GM20000 (cell line): ENCODE data around the gene LGI1.

ENCODE experiments used
- DNase-seq: peaks from one replicate; pipeline ENCODE4 v3.0.0; 2012; ENCODE audit warnings: low spot score
- TF ChIP-seq, protein P1 (sequence below): IDR thresholded peaks from 2 replicates; pipeline ENCODE4 v1.5.1; 2012; ENCODE audit warnings: mild to moderate bottlenecking, control low read depth; ENCODE audit errors: extremely low read depth, missing control alignments

Gene LGI1

DNA sequence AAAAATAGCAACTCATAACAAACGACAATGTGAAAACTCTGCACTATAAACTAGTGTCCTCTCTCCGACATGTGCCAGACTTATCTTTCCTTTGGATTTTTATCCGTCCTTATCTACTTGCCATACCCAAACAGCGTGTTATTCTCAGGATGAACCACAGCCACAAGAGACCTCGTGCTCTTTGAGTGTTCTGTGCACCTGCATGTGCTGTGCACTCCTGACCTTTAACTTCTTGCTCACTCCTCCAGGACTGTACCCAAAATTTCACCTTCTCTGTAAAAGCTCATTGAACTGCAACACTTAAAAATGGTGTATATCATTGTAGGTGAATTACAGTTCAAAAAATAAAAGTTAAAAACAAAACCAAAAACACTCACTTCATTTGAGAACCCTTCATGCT is 78.0 kb downstream of the LGI1 start:
- TF ChIP-seq, protein P1, sequence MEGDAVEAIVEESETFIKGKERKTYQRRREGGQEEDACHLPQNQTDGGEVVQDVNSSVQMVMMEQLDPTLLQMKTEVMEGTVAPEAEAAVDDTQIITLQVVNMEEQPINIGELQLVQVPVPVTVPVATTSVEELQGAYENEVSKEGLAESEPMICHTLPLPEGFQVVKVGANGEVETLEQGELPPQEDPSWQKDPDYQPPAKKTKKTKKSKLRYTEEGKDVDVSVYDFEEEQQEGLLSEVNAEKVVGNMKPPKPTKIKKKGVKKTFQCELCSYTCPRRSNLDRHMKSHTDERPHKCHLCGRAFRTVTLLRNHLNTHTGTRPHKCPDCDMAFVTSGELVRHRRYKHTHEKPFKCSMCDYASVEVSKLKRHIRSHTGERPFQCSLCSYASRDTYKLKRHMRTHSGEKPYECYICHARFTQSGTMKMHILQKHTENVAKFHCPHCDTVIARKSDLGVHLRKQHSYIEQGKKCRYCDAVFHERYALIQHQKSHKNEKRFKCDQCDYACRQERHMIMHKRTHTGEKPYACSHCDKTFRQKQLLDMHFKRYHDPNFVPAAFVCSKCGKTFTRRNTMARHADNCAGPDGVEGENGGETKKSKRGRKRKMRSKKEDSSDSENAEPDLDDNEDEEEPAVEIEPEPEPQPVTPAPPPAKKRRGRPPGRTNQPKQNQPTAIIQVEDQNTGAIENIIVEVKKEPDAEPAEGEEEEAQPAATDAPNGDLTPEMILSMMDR: no peak
- no peak for DNase-seq

- TF ChIP-seq, protein P1: no peak
- no peak for DNase-seq
These were observed 80.1 kb downstream of the LGI1 start for GRCh38 chr10:93837822-93838221.

- no peak for DNase-seq
- TF ChIP-seq, protein P1: no peak
These were observed 80.5 kb downstream of the LGI1 start for GRCh38 chr10:93838278-93838677.

GRCh38 chr10:93841961-93842360 is 84.2 kb downstream of the LGI1 start:
- no peak for DNase-seq
- TF ChIP-seq, protein P1: no peak

GRCh38 chr10:93844979-93845626 is 87.4 kb downstream of the LGI1 start:
- no peak for DNase-seq

More at GRCh38 chr10:93844979-93845626, 87.4 kb downstream of the LGI1 start:
- TF ChIP-seq, protein P1: no peak
